GM18907 (cell line): Measurements from ENCODE around the gene DHRS7C.
"Not testable (repeated sequence)": the region's sequence is repeated elsewhere in the genome, so short reads cannot be mapped to it uniquely, and the experiment has no call there.

Source experiments
- ATAC-seq: cut with Tn5 transposase; IDR thresholded peaks from one replicate; pipeline ENCODE4 v1.9.1; 2021; ENCODE audit warnings: mild to moderate bottlenecking, moderate library complexity; ENCODE audit not compliant: unreplicated experiment

The DHRS7C gene

GRCh38 chr17:9810100-9810949 lies 18.9 kb upstream of the DHRS7C start:
- ATAC-seq, result no peak

- no peak for ATAC-seq
These were observed 18.0 kb upstream of the DHRS7C start for GRCh38 chr17:9809409-9809808.

DNA sequence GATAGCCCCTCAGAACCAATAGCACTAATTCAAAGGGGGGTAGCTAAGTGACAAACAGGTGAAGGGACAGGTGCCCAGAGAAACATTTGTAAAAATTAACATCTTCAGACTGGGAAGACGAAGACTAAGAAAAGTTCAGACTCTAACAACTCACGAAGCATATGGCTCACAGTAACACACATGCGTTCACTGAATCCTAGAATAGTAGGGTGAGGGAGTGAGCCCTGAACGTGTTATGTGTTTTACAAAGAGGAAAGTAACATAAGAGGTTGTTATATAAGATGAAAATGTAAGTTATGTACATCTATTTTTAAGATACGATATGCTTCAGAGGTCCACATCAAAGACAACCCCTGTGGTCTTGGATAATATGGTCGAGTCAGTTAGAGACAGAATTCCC lies 15.3 kb upstream of the DHRS7C start:
- no peak for ATAC-seq

- ATAC-seq, result no peak
These were observed 14.4 kb upstream of the DHRS7C start for GRCh38 chr17:9805769-9806168.

DNA sequence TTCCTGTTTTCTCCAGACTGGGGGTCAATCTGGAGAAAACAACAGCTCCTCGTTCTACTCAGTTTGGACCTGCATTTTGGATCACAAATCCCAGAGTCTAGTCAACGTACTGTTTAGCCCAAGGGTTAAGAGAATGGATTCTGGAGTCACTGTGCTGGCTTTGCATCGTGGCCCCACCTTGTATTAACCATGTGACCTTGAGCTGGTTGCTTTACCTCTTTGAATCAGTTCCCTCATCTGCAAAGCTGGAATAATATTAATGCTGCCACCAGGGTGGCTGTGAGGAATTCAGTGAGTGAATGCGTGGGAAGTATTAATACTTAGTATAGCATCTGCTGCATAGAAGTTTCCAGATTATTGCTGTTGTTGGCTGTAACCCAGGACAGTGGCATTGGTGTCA lies 11.3 kb upstream of the DHRS7C start:
- ATAC-seq, result no peak

DNA sequence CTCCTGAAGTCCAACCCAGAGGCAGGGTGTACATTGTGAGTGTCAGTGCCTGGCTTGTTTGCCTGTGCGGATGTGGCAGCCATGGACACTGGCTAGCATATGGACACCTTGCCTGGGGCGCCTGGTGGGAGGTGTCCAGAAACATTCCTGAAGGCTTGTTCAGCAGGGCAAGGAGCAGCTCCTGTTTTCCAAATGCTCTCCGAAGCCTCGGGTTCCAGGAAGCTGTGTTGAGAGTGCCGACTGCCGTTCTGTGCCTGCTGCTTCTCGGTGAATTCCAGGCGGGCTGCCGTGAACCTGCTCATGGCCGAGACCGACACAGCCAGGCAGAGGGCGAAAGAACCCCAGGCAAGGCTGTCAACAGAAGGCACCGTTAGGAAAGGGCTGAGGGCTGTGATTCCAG lies 10.9 kb upstream of the DHRS7C start:
- no peak for ATAC-seq

- no peak for ATAC-seq
These were observed 10.1 kb upstream of the DHRS7C start for GRCh38 chr17:9801505-9801904.

DNA sequence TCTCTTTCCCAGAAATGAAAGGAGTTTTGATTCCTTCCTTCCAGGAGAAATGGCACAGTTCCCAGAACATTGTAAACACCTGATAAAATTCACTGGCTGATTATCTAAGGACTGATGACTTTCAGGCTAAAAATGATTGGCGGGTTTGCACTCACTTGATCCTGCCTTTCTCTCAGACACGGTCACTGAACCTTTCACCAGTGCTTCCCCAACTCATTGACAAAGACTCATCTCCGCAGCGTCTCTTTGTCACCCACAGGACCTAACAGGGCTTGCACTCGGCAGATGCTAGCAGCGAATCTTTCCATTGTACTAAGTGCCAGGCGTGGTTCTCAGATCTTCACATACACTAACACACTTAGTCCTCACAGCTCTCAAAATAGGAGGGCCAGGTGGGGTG lies 7.3 kb upstream of the DHRS7C start:
- no peak for ATAC-seq

GRCh38 chr17:9798008-9798407 lies 6.6 kb upstream of the DHRS7C start:
- no peak for ATAC-seq

- ATAC-seq, result no peak
These were observed 919 bp upstream of the DHRS7C start for GRCh38 chr17:9792181-9792840.

DNA sequence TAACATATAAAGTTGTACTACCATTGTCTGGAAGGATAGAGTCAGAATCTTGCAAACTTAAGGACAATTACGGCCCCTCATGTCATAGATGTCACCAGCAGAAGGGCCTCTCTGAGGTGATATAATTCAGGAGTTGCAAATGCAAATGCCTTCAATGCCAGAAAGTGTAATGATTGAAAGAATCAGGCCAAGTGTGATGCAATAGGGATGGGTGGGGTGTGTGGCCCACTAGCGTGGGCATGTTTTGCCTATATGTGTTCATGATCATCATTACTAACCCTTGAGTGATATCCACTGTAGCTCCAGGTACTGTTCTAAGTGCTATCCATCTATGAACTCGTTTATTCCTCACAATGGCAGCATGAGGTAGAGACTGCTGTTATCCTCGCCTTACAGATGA lies 1.1 kb downstream of the DHRS7C start:
- no peak for ATAC-seq

DNA sequence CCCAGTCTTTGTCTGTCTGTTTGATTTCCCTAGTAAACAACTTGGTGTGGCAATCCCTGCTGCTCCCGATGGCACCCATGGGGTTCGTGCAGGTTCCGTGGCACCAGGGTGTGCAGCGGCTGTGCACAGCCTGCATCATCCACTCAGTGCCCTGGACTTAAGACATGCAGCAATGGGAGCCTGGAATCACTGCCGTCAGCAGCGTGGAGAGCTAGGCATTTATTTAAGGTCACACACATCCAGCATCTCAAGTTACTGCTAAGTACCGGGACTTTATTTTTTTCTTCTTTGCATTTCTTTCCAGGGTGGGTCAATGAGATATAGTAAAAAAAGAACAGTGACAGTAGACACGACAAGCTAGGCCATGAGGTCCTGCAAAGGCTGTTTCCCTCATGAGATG lies 2.8 kb downstream of the DHRS7C start:
- ATAC-seq, result no peak

- ATAC-seq, result no peak
These were observed 6.8 kb downstream of the DHRS7C start for GRCh38 chr17:9784544-9784943.

- not testable (repeated sequence) for ATAC-seq
These were observed 7.9 kb downstream of the DHRS7C start for GRCh38 chr17:9783465-9783864.

DNA sequence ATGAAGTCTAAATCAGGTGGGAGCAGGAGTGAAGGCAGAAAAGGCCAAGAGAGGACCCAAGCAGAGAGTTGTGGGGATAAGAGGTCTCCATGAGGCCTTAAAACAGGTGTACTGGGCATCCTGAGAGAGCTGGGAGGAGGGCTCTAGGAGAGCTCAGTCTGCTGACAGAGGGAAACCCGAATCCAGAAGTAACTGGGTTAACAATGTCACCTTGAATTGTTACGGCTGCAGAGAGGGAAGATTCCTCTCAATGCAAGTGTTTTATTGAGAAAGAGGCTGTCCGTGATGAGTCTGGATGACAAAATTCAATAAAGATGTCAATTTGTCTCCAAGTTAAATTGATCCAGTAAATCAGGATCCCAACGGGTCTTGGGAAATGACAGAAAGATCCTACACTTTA lies 8.3 kb downstream of the DHRS7C start:
- no peak for ATAC-seq

GRCh38 chr17:9780552-9780951 lies 10.8 kb downstream of the DHRS7C start:
- ATAC-seq, result no peak

- ATAC-seq, result no peak
These were observed 14.5 kb downstream of the DHRS7C start for GRCh38 chr17:9776911-9777310.

GRCh38 chr17:9772658-9773057 lies 18.7 kb downstream of the DHRS7C start:
- no peak for ATAC-seq

- ATAC-seq, result no peak
These were observed 19.9 kb downstream of the DHRS7C start for GRCh38 chr17:9771465-9771864.

- ATAC-seq, result no peak
These were observed 22.2 kb downstream of the DHRS7C start for GRCh38 chr17:9769036-9769695.

DNA sequence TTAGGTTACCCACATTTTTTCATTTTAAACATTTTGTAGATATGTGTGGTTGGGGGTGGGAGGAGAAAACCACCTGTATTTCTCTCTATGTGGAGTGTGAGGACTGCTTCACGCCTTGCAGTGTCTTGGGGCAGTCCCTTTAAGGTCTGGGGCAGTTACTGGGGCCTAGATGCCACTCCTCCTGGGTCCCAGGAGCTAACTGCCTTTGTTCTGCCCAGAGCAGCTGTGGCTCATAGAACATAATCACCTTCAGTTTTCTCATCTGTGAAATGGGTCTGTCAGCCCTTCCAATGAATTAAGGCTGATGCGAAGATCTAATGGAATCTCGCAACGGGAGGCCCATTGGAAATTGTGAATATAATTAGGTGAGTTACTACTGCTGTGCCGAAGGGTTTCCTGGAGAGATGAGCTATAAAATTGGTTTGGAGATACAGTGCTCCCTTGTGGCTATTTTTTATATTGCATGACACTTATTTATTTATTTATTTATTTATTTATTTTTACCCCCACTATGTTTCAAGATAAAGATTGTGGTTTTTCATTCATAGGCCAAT lies 22.9 kb downstream of the DHRS7C start:
- ATAC-seq, result no peak
